ENCODE measurements around the gene DCBLD2. TPM values are rescaled to one million over a fixed set of nuclear protein-coding genes. Genes with fewer than 3 reads are reported as not detected.

The DCBLD2 gene
- total and polyA plus RNA-seq, 4 donors: 25.0 to 42.3 (median 29.5) TPM

GRCh38 chr3:98765721-98766120 lies 135.8 kb downstream of the DCBLD2 start:
- no peaks in the 10 kb centered on the region for H3K9me3 ChIP-seq (ENCODE audit: control insufficient read depth, insufficient read depth, low read length)
- DNase-seq (ENCODE audit: low read depth in 4 of 6, low spot score in 6 of 6): no peak
- WGBS (ENCODE audit: insufficient coverage): 70% methylated on average over 1 of the region's 4 CpGs
- H3K4me1 ChIP-seq (ENCODE audit: control insufficient read depth, insufficient read depth, low read length): peaks cover 6% of the 10 kb centered on the region
- no peaks in the 10 kb centered on the region for H3K36me3 ChIP-seq (ENCODE audit: control insufficient read depth, insufficient read depth, low read length)
- H3K27ac ChIP-seq (ENCODE audit: low read depth, low read length): no peak overlapping the region
- H3K4me3 ChIP-seq (ENCODE audit: low read depth, low read length): no peak overlapping the region
- H3K27me3 ChIP-seq (ENCODE audit: control insufficient read depth, insufficient read depth, low read length): no peaks in the 10 kb centered on the region

DNA sequence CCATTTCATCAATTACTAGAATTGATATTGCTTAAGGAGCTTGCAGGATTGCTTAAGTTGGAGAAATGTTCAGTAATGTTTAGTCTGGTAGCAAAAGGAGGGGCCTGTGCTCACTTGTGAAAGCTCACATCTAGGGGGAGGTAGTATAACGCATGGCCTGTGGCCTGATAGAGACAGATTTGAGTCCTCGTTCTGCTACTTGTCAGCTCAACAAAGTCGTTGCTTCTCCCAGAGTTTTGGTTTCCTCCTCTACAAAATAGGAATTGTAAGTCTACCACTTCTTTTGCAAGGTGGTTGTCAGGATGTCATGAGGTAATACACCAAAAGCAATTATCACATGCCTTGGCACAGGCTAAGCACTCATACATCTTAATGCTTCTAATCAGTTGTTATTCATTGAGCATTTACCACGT lies 137.0 kb downstream of the DCBLD2 start:
- Histone ChIP-seq H3K27me3 (ENCODE audit: control insufficient read depth, insufficient read depth, low read length) (no peaks in the 10 kb centered on the region), H3K4me1 (ENCODE audit: control insufficient read depth, insufficient read depth, low read length) (no peaks in the 10 kb centered on the region), H3K27ac (ENCODE audit: low read depth, low read length) (peak overlapping the region; percentile 6), H3K9me3 (ENCODE audit: control insufficient read depth, insufficient read depth, low read length) (no peaks in the 10 kb centered on the region), H3K36me3 (ENCODE audit: control insufficient read depth, insufficient read depth, low read length) (no peaks in the 10 kb centered on the region), H3K4me3 (ENCODE audit: low read depth, low read length) (no peak overlapping the region)
- no peak for DNase-seq (ENCODE audit: low read depth in 4 of 6, low spot score in 6 of 6)
- 62% methylated on average over 2 of the region's 4 CpGs for WGBS (ENCODE audit: insufficient coverage)

- H3K27me3 ChIP-seq (ENCODE audit: control insufficient read depth, insufficient read depth, low read length): no peaks in the 10 kb centered on the region
- H3K9me3 ChIP-seq (ENCODE audit: control insufficient read depth, insufficient read depth, low read length): no peaks in the 10 kb centered on the region
- no peaks in the 10 kb centered on the region for H3K36me3 ChIP-seq (ENCODE audit: control insufficient read depth, insufficient read depth, low read length)
- H3K27ac ChIP-seq (ENCODE audit: low read depth, low read length): no peak overlapping the region
- H3K4me1 ChIP-seq (ENCODE audit: control insufficient read depth, insufficient read depth, low read length): no peaks in the 10 kb centered on the region
- no peak overlapping the region for H3K4me3 ChIP-seq (ENCODE audit: low read depth, low read length)
- DNase-seq (ENCODE audit: low read depth in 4 of 6, low spot score in 6 of 6): no peak
- 88% methylated on average over 2 of the region's 5 CpGs for WGBS (ENCODE audit: insufficient coverage)
These were observed 137.6 kb downstream of the DCBLD2 start for GRCh38 chr3:98763819-98764418.

- no peak within 1 kb of the TSS for H3K4me3 ChIP-seq (ENCODE audit: low read depth, low read length)
- no peak for DNase-seq (ENCODE audit: low read depth in 4 of 6, low spot score in 6 of 6)
- H3K27me3 ChIP-seq (ENCODE audit: control insufficient read depth, insufficient read depth, low read length): no peaks in the 10 kb centered on the region
- no peaks in the 10 kb centered on the region for H3K9me3 ChIP-seq (ENCODE audit: control insufficient read depth, insufficient read depth, low read length)
- H3K36me3 ChIP-seq (ENCODE audit: control insufficient read depth, insufficient read depth, low read length): no peaks in the 10 kb centered on the region
- H3K4me1 ChIP-seq (ENCODE audit: control insufficient read depth, insufficient read depth, low read length): no peaks in the 10 kb centered on the region
- 88% methylated on average over 1 of the region's 1 CpG for WGBS (ENCODE audit: insufficient coverage)
- H3K27ac ChIP-seq (ENCODE audit: low read depth, low read length): no peak within 1 kb of the TSS
These were observed 138.4 kb downstream of the DCBLD2 start, which contains the start of gene ST3GAL6 for GRCh38 chr3:98763076-98763475. TSS of gene ST3GAL6 (plus strand) at chr3:98763340. CDS start at chr3:98768441, 5,101 bp downstream.

DNA sequence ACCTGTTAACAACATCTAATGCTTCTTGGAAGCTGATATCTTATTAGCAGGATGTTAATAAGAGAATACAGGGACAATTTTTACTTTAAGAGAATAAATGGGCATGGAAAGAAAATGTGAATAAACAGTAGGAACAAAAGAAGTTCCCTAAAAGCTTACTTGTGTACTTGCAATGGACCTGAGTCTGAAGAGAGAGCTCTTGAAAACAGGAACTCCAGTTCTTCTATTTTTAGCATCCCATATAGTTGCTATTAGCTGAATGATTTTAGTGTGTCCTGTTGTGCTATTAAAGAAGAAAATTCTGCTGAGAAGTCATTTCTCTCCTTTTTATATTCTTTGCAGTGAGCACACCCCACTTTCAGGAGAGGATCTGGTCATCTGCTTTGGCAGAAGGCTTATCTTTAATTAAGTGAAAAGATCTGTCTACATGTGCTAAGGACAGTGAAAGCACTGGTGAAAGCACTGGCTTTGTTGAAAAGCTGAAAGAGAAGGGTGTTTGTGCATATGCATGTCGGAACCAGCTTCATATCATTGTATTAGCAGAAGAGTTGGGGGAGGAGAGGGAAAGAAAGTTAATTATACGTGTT lies 139.8 kb downstream of the DCBLD2 start:
- Histone ChIP-seq H3K4me1 (ENCODE audit: control insufficient read depth, insufficient read depth, low read length) (no peaks in the 10 kb centered on the region), H3K27me3 (ENCODE audit: control insufficient read depth, insufficient read depth, low read length) (no peaks in the 10 kb centered on the region), H3K9me3 (ENCODE audit: control insufficient read depth, insufficient read depth, low read length) (no peaks in the 10 kb centered on the region), H3K27ac (ENCODE audit: low read depth, low read length) (no peak overlapping the region), H3K4me3 (ENCODE audit: low read depth, low read length) (no peak overlapping the region), H3K36me3 (ENCODE audit: control insufficient read depth, insufficient read depth, low read length) (no peaks in the 10 kb centered on the region)
- 50% methylated on average over 1 of the region's 2 CpGs for WGBS (ENCODE audit: insufficient coverage)
- DNase-seq (ENCODE audit: low read depth in 4 of 6, low spot score in 6 of 6): no peak

- Histone ChIP-seq H3K36me3 (ENCODE audit: control insufficient read depth, insufficient read depth, low read length) (no peaks in the 10 kb centered on the region), H3K27ac (ENCODE audit: low read depth, low read length) (no peak overlapping the region), H3K9me3 (ENCODE audit: control insufficient read depth, insufficient read depth, low read length) (no peaks in the 10 kb centered on the region), H3K27me3 (ENCODE audit: control insufficient read depth, insufficient read depth, low read length) (no peaks in the 10 kb centered on the region), H3K4me1 (ENCODE audit: control insufficient read depth, insufficient read depth, low read length) (no peaks in the 10 kb centered on the region), H3K4me3 (ENCODE audit: low read depth, low read length) (no peak overlapping the region)
- DNase-seq (ENCODE audit: low read depth in 4 of 6, low spot score in 6 of 6): no peak
- 100% methylated on average over 1 of the region's 2 CpGs for WGBS (ENCODE audit: insufficient coverage)
These were observed 141.9 kb downstream of the DCBLD2 start for GRCh38 chr3:98759629-98760028.

DNA sequence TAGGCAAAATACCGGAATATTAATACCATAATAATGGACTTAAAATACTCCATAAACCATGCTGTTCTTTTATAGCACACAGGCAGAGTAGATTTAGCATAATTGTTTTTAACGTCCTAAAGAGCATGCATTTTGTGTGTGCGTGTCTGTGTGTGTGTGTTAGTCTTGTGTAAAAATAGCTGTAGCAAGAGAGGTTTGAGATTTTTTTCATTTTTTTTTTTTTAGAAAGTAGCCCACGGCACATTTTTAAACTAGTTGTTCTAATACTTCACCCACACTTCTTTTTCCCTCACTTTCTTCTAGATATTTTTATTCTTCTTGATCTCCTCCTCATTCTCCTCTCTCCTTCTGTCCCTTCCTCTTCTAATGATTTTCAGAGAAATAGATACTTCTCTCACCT lies 145.9 kb downstream of the DCBLD2 start:
- Histone ChIP-seq H3K27me3 (ENCODE audit: control insufficient read depth, insufficient read depth, low read length) (no peaks in the 10 kb centered on the region), H3K4me3 (ENCODE audit: low read depth, low read length) (no peak overlapping the region), H3K4me1 (ENCODE audit: control insufficient read depth, insufficient read depth, low read length) (no peaks in the 10 kb centered on the region), H3K36me3 (ENCODE audit: control insufficient read depth, insufficient read depth, low read length) (no peaks in the 10 kb centered on the region), H3K27ac (ENCODE audit: low read depth, low read length) (no peak overlapping the region), H3K9me3 (ENCODE audit: control insufficient read depth, insufficient read depth, low read length) (no peaks in the 10 kb centered on the region)
- WGBS (ENCODE audit: insufficient coverage): 60% methylated on average over 1 of the region's 4 CpGs
- peak in 1 of 6 donors; percentile 14 for DNase-seq (ENCODE audit: low read depth in 4 of 6, low spot score in 6 of 6)

DNA sequence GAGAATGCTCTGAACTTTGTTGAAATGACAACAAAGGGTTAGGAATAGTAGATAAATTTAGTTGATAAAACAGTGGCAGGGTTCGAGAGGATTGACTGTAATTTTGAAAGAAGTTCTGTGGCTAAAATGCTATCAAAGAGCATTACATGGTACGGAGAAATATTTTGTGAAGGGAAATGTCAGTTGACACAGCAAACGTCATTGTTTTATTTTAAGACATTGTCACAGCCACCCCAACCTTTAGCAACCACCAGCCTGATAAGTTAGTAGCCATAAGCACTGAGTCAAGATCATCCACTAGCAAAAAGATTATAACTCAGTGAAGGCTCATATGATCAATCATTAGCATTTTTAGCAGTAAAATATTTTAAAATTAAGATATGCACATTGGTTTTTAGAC lies 147.0 kb downstream of the DCBLD2 start:
- DNase-seq (ENCODE audit: low read depth in 4 of 6, low spot score in 6 of 6): no peak
- Histone ChIP-seq H3K9me3 (ENCODE audit: control insufficient read depth, insufficient read depth, low read length) (no peaks in the 10 kb centered on the region), H3K4me1 (ENCODE audit: control insufficient read depth, insufficient read depth, low read length) (no peaks in the 10 kb centered on the region), H3K27ac (ENCODE audit: low read depth, low read length) (no peak overlapping the region), H3K27me3 (ENCODE audit: control insufficient read depth, insufficient read depth, low read length) (no peaks in the 10 kb centered on the region), H3K4me3 (ENCODE audit: low read depth, low read length) (no peak overlapping the region), H3K36me3 (ENCODE audit: control insufficient read depth, insufficient read depth, low read length) (no peaks in the 10 kb centered on the region)
- WGBS (ENCODE audit: insufficient coverage): no CpG with 5 or more reads among the region's 3 CpGs

DNA sequence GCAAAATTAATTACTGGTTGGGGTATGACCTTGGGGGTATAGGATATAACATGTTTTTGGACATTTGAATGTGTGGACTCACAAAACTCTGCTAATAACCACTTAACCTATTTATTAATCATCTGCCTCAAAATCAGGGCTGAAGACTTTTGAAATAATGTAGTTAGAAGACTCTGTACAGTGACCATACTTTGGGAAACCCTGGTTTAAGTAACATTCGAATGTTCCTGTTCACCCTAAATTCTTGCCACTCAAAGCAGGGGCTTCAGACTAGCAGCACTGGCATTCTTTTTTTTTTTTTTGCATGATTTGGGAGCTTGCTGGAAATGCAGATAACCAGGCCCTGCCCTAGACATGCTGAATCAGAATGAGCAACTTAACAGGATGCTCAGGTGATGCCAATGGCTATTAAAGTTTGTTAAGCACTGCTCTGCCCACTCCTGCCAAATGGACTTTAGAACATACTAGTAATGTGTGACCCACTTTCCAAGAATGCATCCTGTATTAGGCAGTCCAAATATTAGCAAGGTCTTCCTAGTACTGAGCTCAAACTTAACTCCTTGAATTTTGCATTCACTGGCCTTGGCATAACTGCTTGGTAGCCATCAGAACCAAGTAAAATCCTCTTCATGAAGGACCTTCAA lies 151.1 kb downstream of the DCBLD2 start:
- H3K36me3 ChIP-seq (ENCODE audit: control insufficient read depth, insufficient read depth, low read length): no peaks in the 10 kb centered on the region
- H3K9me3 ChIP-seq (ENCODE audit: control insufficient read depth, insufficient read depth, low read length): no peaks in the 10 kb centered on the region
- no peak overlapping the region for H3K27ac ChIP-seq (ENCODE audit: low read depth, low read length)
- no peak for DNase-seq (ENCODE audit: low read depth in 4 of 6, low spot score in 6 of 6)
- no CpG with 5 or more reads among the region's 1 CpG for WGBS (ENCODE audit: insufficient coverage)
- no peak overlapping the region for H3K4me3 ChIP-seq (ENCODE audit: low read depth, low read length)
- no peaks in the 10 kb centered on the region for H3K27me3 ChIP-seq (ENCODE audit: control insufficient read depth, insufficient read depth, low read length)
- no peaks in the 10 kb centered on the region for H3K4me1 ChIP-seq (ENCODE audit: control insufficient read depth, insufficient read depth, low read length)

DNA sequence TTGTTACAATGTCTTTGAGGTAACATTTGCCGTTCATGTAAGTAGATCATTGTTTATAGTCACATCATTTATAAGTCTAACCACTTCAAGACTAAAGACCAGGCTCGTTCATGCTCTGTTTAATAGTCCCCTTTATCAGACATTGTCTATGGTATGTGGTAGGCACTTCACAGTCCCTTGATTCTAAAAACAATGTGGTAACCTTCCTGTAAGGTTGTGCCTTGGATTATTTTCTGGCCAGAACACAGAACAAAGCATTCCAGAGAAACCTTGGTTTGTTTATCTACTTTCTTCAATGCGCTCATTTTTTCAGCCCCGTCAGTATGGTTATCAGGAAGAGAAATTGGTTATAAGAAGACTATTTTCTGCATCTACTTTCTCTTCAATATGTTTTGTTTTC lies 154.6 kb downstream of the DCBLD2 start:
- Histone ChIP-seq H3K27me3 (ENCODE audit: control insufficient read depth, insufficient read depth, low read length) (no peaks in the 10 kb centered on the region), H3K4me3 (ENCODE audit: low read depth, low read length) (no peak overlapping the region), H3K4me1 (ENCODE audit: control insufficient read depth, insufficient read depth, low read length) (no peaks in the 10 kb centered on the region), H3K36me3 (ENCODE audit: control insufficient read depth, insufficient read depth, low read length) (no peaks in the 10 kb centered on the region), H3K9me3 (ENCODE audit: control insufficient read depth, insufficient read depth, low read length) (no peaks in the 10 kb centered on the region), H3K27ac (ENCODE audit: low read depth, low read length) (no peak overlapping the region)
- WGBS (ENCODE audit: insufficient coverage): no CpG with 5 or more reads among the region's 4 CpGs
- DNase-seq (ENCODE audit: low read depth in 4 of 6, low spot score in 6 of 6): no peak

Data from spinal cord (tissue), 10 donors.